NCI-H2196 treated with DMSO at 0.1 percent for 48 hours (cell line): ENCODE results near the gene PARVB.
"Not testable (repeated sequence)": the region's sequence is repeated elsewhere in the genome, so short reads cannot be mapped to it uniquely, and the experiment has no call there.

Experiments used
- DNase-seq: peaks from one replicate; lab custom pipeline; 2025; ENCODE audit not compliant: unreplicated experiment; lab: John Stamatoyannopoulos, UW

The PARVB gene

GRCh38 chr22:44103735-44104480 is 79.8 kb downstream of the PARVB start:
- DNase-seq, result no peak

DNA sequence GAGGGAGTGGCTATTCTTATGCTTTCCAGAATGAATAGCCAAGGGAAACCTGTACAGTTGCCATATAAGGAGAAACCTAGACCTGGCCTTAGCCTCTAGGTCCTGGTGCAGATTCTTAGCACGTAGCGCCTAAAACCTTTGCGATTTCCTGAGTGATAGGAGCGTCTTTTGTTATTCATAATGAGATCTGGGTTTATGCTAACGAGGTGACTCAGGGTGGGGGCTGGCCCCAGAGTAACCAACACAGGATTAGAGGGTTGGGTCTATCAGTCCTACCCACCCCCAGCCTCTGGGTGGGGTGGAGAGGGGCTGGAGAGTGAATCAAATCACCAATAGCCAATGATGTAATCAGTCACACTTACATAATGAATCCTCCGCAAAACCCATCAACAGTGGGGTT is 83.2 kb downstream of the PARVB start:
- no peak for DNase-seq

DNA sequence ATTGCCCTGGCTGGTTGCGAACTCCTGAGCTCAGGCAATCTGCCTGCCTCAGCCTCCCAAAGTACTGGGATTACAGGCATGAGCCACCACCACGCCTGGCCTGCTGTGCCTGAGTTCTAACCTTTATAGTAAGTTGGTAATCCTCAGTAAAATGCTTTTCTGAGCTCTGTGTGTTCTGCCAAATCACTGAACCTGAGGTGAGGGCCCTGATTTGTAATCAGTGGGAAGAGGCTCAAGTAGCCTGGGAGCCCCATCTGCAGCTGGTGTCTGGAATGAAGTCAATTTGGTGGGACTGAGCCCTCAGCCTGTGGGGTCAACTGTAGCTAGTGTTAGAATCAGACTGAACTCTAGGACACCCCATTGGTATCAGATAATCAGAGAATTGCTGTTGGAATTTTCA is 84.0 kb downstream of the PARVB start:
- DNase-seq, result no peak

DNA sequence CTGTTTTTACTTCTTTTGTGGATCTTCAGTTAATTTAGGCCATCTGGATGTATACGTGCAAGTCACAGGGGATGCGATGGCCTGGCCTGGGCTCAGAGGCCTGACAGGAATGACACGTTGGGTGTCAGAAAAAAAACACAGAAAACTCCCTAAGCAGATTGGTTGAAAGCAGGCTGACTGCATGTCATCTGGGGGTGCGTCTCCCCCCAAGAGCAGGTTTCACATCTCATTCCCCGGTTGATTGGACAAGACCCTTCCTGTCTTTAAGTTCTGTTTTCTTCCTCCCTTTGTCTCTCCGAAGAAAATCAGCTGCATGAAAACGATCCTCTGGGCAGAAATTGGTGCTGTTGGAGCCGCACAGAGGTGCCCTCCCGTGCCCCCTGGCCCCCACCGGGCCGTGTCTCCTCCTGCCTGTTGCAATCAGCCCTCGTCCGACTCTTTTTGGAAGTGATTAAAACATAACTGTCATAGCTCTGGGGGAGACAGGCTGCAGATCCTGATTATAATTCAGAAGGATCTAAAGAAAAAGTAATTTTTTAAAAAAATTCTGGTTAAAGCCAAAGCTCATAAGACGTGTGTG is 84.8 kb downstream of the PARVB start:
- DNase-seq, result no peak

GRCh38 chr22:44109416-44109815 is 85.3 kb downstream of the PARVB start:
- no peak for DNase-seq

GRCh38 chr22:44110656-44111055 is 86.6 kb downstream of the PARVB start:
- DNase-seq, result not testable (repeated sequence)

DNA sequence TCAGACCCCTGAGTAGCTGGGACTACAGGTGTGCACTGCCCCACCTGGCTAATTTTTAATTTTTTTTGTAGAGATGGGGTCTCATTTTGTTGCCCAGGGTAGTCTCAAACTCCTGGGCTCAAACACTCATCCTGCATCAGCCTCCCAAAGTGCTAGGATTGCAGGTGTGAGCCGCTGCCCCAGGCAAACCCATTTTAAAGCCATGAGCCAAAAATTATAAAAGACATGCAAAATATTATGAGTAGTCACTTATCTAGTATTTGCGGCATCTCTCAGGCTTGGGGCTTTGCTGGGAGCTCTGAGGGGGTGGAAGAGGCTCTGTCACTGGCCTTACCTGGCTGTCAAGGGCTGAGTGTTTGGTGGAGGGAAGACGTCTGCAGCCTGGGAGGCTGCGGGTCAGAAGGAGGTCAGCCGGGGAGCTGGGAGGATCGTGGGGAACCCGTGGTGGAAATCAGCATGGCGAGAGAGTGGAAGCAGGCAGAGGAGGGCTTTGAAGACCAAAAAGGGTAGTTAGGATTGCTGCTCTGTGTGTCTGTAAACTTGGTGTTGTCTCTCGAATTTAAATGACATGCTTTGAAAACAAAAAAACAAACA is 87.6 kb downstream of the PARVB start:
- no peak for DNase-seq

DNA sequence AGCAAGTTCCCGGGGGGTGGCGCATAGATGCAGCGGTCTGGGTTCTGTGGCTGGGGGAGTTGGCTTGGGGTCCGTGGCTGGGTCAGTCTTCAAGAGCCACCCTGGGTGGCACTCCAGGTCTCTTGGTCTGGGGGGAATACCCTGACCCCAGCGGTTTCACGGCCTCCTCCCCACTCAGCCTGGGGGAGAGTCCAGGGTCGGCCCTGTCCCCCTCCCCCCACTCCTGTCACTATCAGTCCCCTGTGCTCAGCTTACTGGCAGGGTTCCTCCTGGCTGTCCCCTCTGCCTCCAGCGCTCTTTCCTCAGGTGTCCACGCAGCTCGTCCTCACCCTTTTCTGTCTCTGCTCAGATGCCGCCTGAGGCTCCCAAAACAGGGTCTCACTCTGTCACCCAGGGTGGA is 88.1 kb downstream of the PARVB start:
- no peak for DNase-seq

DNA sequence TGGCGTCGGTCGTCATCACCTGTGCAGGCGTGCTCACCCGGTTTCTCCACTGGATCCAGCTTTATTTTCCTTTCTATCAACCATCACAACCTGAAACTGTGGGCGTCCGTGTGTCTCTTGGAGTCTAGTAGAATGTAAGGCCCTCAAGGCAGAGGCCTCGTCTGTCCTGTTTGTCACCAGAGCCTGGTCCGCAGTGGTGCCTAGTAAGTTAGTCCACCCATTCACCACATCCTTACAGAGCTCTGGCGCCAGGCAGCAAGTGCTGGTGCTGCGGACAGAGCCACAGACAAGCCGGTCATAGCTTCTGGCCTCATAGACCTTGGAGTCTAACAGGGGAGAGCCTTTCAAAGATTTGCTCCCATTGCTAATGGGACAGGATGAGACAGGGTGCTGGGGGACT is 92.2 kb downstream of the PARVB start:
- DNase-seq, result no peak

- DNase-seq, result no peak
These were observed 92.9 kb downstream of the PARVB start for GRCh38 chr22:44116755-44117684.

DNA sequence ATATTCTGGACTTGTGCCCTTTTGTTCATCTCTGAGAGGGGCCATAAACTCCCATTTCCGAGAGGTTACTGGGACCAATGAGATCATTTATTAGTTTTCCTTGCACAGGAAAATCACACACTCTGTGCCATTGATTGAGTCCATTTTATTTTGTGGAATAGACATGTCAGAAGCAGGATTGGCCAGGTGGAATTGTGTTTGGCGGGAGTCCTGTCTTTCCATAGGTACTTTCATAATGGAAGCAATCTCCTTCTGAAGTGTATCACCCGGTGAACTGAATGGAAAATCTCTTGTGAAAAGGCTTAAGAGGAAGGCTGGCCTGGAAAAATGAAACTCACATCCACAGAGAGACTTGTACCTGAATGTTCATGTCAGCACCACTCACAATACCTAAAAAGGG is 93.6 kb downstream of the PARVB start:
- DNase-seq, result no peak

GRCh38 chr22:44118645-44119315 is 94.7 kb downstream of the PARVB start:
- DNase-seq, result no peak

DNA sequence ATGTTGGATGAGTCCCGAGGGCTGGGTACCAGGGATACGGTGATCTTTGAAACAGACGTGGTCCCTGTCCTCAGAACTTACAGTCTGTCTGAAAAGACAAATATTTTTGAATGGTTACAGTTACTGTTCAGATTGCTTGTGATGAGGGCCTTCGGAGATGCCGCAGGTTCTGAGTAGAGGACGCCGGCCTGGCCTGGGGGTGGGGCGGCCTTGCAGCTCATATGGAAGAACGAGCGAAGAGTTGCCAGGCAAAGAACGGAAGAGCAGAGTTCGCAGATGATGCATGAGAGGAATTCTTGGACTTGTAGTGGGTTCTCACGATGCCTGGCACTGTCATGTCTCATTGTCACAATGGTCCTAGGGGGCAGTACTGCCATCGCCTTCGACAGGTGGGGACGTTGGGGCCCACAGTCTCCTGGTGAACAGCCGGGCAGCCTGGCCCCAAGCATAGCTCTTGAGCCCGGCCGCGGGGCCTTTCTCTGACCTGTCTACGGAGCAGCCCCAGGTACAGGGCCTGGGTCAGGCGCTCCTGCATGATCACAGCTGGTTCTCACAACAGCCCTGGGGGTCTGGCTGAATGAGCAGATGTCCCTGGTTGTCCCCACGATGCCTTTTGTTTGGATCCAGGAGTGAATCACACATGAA is 95.7 kb downstream of the PARVB start:
- DNase-seq, result no peak

- no peak for DNase-seq
These were observed 96.2 kb downstream of the PARVB start for GRCh38 chr22:44120314-44120704.

DNA sequence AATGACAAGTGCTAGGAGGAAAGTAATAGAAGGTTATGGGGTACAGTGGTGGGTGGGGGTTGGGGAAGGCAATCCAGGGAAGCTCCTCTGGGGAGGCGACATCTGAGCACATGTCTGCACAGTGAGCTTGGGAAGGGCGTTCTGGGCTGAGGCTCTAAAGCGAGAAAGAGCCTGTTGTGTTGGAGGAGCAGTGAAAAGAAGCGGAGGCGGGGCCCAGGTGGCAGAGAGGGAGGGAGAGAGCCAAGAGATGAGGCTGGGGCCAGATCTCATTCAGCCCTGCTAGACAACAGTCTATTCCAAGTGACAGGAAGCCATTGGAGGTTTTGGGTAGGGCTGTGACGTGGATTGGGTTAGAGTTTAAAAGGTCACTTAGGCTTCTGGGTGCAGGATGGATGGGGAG is 101.3 kb downstream of the PARVB start:
- DNase-seq, result no peak

- no peak for DNase-seq
These were observed 102.7 kb downstream of the PARVB start for GRCh38 chr22:44126807-44127206.

- DNase-seq, result no peak
These were observed 103.3 kb downstream of the PARVB start for GRCh38 chr22:44127356-44127755.

- DNase-seq, result no peak
These were observed 105.0 kb downstream of the PARVB start for GRCh38 chr22:44128958-44129618.

- DNase-seq, result no peak
These were observed 105.5 kb downstream of the PARVB start for GRCh38 chr22:44129619-44129976.

GRCh38 chr22:44130076-44130711 is 106.1 kb downstream of the PARVB start:
- DNase-seq, result no peak
